ENCODE measurements around the gene LMNTD1.

The LMNTD1 gene

GRCh38 chr12:25482625-25483024, 70.5 kb downstream of the LMNTD1 start:
- TF ChIP-seq, protein P1, sequence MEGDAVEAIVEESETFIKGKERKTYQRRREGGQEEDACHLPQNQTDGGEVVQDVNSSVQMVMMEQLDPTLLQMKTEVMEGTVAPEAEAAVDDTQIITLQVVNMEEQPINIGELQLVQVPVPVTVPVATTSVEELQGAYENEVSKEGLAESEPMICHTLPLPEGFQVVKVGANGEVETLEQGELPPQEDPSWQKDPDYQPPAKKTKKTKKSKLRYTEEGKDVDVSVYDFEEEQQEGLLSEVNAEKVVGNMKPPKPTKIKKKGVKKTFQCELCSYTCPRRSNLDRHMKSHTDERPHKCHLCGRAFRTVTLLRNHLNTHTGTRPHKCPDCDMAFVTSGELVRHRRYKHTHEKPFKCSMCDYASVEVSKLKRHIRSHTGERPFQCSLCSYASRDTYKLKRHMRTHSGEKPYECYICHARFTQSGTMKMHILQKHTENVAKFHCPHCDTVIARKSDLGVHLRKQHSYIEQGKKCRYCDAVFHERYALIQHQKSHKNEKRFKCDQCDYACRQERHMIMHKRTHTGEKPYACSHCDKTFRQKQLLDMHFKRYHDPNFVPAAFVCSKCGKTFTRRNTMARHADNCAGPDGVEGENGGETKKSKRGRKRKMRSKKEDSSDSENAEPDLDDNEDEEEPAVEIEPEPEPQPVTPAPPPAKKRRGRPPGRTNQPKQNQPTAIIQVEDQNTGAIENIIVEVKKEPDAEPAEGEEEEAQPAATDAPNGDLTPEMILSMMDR (IDR thresholded peaks at IDR 0.05; ENCODE audit: low read depth, low read length, missing control alignments) = no peak
- H3K4me3 ChIP-seq (ENCODE audit: low read depth, low read length) = no peak overlapping the region
- in situ Hi-C loops (cut with HindIII; ENCODE audit: low sequenced_read_pairs) = no loop called here
- DNase-seq (ENCODE audit: low read depth) = no peak

DNA sequence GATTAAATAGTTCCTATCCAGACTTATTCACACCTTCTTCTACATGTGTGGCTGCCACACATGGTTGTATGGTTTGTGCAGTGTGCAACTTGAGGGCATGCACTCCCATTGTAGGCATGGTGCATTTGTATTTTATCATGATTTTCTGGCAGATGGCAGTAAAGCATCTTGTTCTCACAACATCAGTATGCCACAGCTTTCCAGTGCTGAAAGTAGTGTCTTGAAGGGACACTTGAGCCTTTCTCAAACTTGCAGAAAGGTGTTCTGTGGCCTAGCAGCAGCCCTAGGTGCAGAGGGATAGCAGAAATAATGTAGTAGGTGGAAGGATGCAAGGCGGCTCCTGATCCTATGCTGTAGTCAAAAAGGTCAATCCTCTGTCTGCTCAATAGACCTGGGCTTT, 72.9 kb downstream of the LMNTD1 start:
- in situ Hi-C loops (cut with HindIII; ENCODE audit: low sequenced_read_pairs) = no loop called here
- TF ChIP-seq, protein P1 (IDR thresholded peaks at IDR 0.05; ENCODE audit: low read depth, low read length, missing control alignments) = no peak
- no peak overlapping the region for H3K4me3 ChIP-seq (ENCODE audit: low read depth, low read length)
- DNase-seq (ENCODE audit: low read depth) = no peak

DNA sequence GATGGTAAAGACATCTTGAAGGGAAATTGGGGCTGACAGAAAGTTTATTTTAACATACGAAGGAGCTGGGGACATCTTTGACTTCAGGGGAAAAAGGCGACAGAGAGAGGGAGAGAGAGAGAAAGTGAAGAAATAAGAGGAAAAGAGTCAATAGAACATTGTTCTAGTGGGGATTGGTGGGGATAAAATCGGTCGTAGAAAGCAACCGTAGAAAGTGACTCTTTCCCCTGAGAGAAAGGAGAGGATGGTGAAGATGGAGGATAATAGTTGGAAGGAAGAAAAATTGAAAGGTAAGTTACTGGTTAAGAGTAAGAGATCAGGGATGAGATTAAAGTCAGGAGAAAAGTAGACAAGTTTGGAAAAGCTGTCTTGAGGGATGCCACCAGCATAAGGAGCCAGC, 75.9 kb downstream of the LMNTD1 start:
- in situ Hi-C loops (cut with HindIII; ENCODE audit: low sequenced_read_pairs) = no loop called here
- no peak overlapping the region for H3K4me3 ChIP-seq (ENCODE audit: low read depth, low read length)
- no peak for DNase-seq (ENCODE audit: low read depth)
- TF ChIP-seq, protein P1 (IDR thresholded peaks at IDR 0.05; ENCODE audit: low read depth, low read length, missing control alignments) = no peak

DNA sequence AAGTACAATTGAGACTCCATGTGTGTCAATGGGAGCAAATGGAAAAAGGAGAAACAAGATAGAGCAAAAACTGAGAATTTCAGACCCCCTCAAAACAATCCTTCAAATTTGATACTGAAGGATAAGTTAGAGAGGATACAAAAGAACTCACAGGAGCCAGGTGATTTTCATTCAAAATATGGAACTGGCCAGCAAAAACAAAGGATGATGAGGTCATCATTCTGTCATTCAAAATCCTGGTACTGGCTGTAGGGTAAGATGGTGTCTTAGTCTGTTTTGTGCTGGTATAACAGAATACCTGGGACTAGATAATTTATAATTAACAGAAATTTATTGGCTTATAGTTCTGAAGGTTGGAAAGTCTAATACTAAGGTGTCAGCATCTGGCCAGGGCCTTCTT, 80.6 kb downstream of the LMNTD1 start:
- in situ Hi-C loops (cut with HindIII; ENCODE audit: low sequenced_read_pairs) = no loop called here
- TF ChIP-seq, protein P1 (IDR thresholded peaks at IDR 0.05; ENCODE audit: low read depth, low read length, missing control alignments) = no peak
- DNase-seq (ENCODE audit: low read depth) = no peak
- H3K4me3 ChIP-seq (ENCODE audit: low read depth, low read length) = no peak overlapping the region

- DNase-seq (ENCODE audit: low read depth) = no peak
- in situ Hi-C loops (cut with HindIII; ENCODE audit: low sequenced_read_pairs) = no loop called here
Observed at GRCh38 chr12:25469861-25470260, 83.2 kb downstream of the LMNTD1 start.

DNA sequence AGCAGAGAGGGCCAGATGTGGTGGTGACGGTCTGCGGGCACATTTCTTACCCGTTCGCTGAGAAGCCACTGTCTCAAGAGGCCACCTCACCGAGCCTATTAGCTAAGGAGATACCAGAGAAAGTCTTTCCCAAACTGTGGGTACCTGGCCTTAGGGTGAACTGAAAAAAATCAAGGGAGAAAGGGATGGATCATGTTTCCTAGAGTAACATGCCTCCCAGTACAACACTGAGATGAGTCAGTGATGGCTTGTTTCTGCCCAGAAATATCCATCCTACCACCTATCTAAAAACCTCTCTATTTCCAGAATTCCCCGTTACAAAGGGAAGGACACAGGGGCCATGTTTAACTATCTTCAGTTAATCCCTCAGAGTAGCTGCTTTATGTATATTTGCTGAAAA, 83.7 kb downstream of the LMNTD1 start:
- TF ChIP-seq, protein P1 (IDR thresholded peaks at IDR 0.05; ENCODE audit: low read depth, low read length, missing control alignments) = no peak
- DNase-seq (ENCODE audit: low read depth) = no peak
- H3K4me3 ChIP-seq (ENCODE audit: low read depth, low read length) = no peak overlapping the region
- in situ Hi-C loops (cut with HindIII; ENCODE audit: low sequenced_read_pairs) = no loop called here

More at GRCh38 chr12:25469861-25470260, 83.2 kb downstream of the LMNTD1 start:
- H3K4me3 ChIP-seq (ENCODE audit: low read depth, low read length) = no peak overlapping the region
- TF ChIP-seq, protein P1 (IDR thresholded peaks at IDR 0.05; ENCODE audit: low read depth, low read length, missing control alignments) = no peak

DNA sequence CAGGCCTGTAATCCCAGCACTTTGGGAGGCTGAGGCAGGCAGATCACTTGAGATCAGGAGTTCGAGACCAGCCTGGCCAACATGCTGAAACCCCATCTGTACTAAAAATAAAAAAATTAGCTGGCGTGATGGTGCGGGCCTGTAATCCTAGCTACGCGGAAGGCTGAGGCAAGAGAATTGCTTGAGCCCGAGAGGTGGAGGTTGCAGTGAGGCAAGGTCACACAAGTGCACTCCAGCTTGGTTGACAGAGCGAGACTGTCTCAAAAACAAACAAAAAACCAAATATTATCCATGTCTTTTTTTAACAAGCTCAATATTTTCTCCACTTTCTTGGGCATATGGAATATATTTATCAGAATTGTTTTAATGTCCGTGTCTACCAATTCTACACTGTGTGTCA, 89.6 kb downstream of the LMNTD1 start:
- in situ Hi-C loops (cut with HindIII; ENCODE audit: low sequenced_read_pairs) = no loop called here
- TF ChIP-seq, protein P1 (IDR thresholded peaks at IDR 0.05; ENCODE audit: low read depth, low read length, missing control alignments) = no peak
- H3K4me3 ChIP-seq (ENCODE audit: low read depth, low read length) = no peak overlapping the region

More for the DNA sequence above, 89.6 kb downstream of the LMNTD1 start:
- DNase-seq (ENCODE audit: low read depth) = no peak

All from astrocyte of the cerebellum (primary cell).